Measurements from ENCODE around the gene AKTIP.

DNA sequence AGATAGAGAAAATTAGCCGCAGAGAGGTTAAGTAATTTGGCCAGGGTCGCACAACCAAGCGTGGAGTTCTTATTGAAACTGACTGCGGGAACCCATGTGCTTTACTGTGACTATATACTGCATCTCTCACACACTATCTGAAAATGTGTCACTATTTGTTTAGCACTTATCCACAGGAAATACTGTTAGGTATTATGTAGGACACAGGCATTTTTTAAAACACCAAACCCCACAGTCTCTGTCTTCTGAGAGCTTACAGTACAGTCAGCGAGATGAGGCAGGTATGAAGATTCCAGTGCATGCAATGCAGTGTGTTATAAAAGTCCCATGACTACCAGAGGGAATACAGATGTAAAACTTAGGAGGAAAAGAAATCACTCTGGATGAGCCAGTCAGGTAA, 57.5 kb downstream of the AKTIP start:
- TF ChIP-seq, protein P1, sequence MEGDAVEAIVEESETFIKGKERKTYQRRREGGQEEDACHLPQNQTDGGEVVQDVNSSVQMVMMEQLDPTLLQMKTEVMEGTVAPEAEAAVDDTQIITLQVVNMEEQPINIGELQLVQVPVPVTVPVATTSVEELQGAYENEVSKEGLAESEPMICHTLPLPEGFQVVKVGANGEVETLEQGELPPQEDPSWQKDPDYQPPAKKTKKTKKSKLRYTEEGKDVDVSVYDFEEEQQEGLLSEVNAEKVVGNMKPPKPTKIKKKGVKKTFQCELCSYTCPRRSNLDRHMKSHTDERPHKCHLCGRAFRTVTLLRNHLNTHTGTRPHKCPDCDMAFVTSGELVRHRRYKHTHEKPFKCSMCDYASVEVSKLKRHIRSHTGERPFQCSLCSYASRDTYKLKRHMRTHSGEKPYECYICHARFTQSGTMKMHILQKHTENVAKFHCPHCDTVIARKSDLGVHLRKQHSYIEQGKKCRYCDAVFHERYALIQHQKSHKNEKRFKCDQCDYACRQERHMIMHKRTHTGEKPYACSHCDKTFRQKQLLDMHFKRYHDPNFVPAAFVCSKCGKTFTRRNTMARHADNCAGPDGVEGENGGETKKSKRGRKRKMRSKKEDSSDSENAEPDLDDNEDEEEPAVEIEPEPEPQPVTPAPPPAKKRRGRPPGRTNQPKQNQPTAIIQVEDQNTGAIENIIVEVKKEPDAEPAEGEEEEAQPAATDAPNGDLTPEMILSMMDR (IDR thresholded peaks at IDR 0.05): no peak
- TF ChIP-seq POLR2AphosphoS5 (IDR thresholded peaks at IDR 0.05; ENCODE audit: low read depth, low read length) (no peak), TCF7L2 (IDR thresholded peaks at IDR 0.05; ENCODE audit: low read depth, low read length) (no peak)
- TF ChIP-seq, protein P2, sequence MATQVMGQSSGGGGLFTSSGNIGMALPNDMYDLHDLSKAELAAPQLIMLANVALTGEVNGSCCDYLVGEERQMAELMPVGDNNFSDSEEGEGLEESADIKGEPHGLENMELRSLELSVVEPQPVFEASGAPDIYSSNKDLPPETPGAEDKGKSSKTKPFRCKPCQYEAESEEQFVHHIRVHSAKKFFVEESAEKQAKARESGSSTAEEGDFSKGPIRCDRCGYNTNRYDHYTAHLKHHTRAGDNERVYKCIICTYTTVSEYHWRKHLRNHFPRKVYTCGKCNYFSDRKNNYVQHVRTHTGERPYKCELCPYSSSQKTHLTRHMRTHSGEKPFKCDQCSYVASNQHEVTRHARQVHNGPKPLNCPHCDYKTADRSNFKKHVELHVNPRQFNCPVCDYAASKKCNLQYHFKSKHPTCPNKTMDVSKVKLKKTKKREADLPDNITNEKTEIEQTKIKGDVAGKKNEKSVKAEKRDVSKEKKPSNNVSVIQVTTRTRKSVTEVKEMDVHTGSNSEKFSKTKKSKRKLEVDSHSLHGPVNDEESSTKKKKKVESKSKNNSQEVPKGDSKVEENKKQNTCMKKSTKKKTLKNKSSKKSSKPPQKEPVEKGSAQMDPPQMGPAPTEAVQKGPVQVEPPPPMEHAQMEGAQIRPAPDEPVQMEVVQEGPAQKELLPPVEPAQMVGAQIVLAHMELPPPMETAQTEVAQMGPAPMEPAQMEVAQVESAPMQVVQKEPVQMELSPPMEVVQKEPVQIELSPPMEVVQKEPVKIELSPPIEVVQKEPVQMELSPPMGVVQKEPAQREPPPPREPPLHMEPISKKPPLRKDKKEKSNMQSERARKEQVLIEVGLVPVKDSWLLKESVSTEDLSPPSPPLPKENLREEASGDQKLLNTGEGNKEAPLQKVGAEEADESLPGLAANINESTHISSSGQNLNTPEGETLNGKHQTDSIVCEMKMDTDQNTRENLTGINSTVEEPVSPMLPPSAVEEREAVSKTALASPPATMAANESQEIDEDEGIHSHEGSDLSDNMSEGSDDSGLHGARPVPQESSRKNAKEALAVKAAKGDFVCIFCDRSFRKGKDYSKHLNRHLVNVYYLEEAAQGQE (IDR thresholded peaks at IDR 0.05; ENCODE audit: insufficient read depth in 1 of 2, low read depth in 2 of 2, low read length in 1 of 2): no peak

All from Panc1 (cell line).